GM19035 (cell line): ENCODE data around the gene NHEJ1.

Experiments
- ATAC-seq: cut with Tn5 transposase; IDR thresholded peaks from one replicate; pipeline ENCODE4 v1.9.1; 2021; ENCODE audit not compliant: unreplicated experiment

Gene NHEJ1

DNA sequence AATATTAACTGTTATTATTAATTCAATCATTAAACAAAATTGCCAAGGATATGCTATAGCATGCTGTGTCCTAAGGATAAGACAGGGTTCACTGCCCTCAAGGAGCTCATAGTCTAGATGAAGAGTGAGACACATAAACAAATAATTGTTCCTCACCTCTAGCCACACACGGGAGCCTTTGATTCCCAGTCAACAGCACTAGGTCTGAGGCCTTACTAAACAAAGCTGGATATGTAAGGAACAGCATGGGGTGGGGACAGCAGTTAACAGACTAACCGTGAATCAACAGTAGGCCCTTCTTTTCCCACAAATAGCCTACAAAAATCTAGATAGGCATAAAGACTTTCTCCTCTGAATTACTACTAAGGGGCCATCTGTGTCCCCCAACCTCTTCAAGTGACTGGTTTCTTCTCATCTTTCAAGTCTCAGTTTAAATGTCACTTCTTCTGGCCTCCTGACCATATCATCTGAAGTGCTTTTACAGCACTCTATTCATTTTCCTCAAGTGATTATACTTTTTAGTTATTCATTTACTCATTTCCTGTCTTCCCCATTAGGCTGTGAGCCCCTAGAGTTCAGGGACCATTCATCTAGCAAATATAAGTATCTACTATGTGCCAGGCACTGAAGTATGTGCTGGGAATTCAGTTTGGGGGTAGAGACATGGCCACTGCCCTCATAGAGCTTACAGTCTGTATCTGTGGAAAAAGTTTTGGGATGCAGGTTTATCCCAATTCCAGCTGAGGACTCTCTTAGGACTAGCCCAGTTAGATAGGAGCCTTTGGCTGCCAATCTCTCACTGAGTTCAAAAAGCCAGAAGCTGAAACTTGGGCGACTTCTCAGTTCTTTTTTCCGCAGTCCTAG lies 69.9 kb downstream of the NHEJ1 start:
- ATAC-seq: no peak

- no peak for ATAC-seq
Observed at GRCh38 chr2:219089330-219089729, 71.3 kb downstream of the NHEJ1 start.

- no peak for ATAC-seq
Observed at GRCh38 chr2:219087848-219088247, 72.8 kb downstream of the NHEJ1 start.

DNA sequence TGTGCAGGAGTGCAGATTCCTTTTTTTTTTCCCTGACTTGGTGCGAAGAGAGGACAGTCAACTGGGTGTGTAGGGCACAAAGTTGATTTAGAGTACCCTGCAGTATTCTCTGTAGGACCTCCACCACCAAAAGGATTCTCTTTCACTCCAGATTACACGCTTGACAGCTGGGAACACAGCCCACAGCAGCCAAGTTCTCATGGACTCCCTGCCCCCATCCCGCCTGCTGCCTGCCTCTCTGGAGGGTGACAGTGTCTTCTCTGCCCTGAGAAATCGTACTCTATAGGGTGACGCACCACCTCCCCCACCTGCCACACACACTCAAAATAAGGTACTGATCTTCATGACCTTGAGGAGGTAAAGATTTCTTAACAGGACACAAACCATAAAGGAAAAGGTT lies 73.3 kb downstream of the NHEJ1 start:
- ATAC-seq: no peak

GRCh38 chr2:219086196-219086595 lies 74.4 kb downstream of the NHEJ1 start:
- ATAC-seq: no peak

DNA sequence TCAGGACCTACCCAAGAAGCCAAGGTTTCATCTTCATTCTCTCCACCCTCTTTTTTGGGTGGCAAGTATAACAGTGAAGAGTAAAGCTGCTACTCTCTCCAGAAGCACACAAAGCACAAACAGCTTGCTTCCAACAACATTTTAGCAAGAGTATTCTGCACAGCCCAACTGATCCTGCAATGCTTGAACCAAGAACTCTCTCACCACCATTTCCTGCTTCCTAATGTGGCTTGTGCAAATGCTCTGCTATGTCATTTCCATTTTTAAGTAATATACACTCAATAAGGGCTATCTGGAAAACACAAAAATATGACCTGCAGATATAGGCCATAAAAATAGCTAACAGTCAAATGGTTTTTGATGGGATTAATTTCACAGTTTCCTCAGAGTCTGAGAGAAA lies 75.8 kb downstream of the NHEJ1 start:
- no peak for ATAC-seq

GRCh38 chr2:219082332-219082958 lies 78.2 kb downstream of the NHEJ1 start:
- no peak for ATAC-seq

DNA sequence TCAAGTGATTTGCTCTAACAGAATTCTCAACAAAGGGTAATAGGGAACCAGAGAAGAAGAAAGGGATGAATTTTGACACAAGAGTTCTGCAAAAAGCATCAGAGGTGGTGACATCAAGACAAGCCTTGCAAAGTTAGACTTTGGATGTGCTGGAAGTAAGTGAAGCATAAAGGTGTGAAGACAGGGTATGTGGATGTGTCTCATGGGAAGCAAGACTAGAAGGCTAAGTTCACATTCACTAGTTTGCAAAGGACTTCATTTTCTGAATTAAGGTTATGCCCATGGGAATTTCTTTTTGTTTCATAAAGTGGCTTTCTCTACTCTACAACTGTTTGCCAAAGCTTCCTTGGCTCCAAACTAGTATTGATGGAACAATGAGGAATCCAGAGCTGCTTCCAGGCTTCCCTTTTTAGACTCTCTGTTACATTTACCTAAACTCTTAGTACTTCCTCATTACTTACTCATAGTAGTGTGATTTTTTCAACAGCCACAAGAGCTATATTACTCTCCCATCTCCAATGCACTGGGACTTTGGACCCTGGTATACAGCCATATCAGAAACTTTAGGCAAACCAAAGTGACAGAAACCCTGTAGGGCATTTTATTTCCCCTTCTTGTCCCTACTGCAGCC lies 78.8 kb downstream of the NHEJ1 start:
- no peak for ATAC-seq

DNA sequence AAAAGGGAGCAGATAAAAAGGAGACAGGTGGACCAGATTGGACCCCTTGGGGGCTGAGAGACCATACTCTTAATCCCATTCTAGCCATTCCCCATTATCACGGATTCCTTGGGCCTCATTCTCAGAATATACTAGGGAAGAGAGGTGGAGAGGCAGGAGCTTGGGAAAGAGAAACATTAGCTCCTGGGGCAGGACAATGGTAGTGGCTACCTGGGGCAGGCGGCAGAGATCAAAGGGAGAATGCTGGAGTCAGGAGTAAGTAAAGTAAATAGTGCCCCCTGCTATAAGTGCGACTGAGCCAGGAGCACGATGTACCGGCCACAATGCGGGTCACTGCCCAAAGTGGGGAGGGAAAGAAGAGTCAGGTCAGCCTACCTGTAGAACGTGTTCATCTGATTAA lies 79.5 kb downstream of the NHEJ1 start:
- ATAC-seq: no peak

DNA sequence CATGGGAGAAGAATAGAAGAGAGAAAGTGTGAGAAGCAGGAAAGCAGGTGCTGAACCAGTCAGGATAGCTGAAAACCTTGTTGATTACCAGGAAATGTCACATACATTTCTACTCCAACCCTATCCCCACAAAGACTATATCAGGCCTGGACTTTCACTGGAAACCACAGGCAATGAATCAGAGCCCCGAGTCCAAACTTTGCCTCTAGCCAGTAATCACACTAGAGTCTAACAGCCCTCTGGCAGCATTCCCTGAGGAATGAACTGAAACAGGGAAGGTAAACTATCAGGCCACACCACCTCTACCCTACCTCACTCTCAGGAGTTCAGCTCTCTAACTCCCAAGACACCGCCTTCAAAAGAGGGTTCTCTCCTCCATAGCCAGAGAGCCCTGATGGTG lies 81.2 kb downstream of the NHEJ1 start:
- no peak for ATAC-seq

DNA sequence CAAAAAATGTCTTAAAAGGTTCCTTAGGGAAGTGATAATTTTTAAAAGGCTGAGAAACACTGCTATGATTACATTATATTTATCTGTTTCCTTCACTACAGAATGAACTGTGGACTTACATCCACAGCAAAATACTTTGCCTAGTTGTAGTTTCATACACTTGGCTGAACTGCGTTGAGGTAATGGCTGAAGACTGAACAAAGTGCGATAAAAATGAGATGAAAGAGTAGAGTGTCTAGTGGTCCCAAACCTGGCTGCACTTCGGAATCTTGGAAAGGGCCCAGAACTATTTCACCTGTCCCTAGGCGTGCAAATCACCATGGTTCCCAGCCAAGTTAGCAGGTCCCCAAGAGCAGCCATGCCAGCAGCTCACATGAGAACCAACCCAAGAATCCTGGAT lies 81.7 kb downstream of the NHEJ1 start:
- ATAC-seq: no peak

DNA sequence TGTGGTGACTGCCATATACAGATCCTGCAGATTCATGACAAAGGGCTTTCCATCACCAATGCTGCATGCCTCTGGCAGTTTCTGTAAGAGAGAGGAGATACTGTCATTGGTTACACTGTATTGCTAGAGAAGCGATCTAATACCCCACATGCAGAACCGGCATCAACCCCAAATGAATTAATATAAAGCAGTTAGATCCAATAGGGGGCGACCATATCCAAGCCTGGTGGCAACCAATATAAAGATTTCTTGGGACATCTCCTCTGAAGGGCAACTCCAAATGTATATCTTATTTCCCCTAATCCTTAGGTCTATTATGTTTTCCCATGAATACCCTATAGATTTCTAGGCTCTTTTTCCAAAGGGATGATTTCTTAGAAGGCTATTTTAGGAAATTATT lies 82.5 kb downstream of the NHEJ1 start:
- no peak for ATAC-seq

- no peak for ATAC-seq
Observed at GRCh38 chr2:219076253-219076652, 84.4 kb downstream of the NHEJ1 start.

DNA sequence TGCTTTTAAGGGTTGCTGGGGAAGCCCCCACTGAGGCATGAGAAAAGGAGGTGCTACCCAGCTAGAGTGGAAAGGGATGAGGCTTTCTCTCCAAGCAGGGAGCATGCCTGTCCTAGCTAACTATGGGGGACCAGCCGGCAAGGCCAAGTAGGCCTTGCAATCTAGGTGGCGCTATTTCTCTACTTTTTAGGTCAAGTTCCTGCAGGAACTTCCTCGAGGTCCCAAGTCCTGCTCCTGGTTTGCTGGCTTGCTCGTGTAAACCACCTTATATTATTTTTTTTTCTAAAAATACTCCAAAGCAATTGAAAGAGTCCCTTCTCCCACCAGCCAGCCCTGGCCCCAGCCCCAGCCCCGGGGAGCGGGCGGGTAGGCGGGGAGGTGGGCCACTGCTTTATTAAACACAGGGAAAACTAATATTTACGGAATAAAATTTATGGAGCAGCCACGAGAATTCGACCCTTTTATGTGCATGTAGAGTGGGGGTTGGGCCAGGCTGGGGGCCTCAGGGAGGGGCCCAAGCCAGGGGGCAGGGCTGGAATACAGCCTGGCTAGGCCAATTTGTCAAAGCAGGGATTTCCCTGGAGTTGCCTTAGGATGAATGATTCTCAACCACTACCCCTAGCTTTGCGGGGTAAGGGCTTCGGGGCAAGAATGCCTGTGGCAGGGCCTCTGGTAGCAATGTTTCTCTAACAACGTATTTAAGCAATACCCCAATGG lies 87.0 kb downstream of the NHEJ1 start:
- no peak for ATAC-seq

- no peak for ATAC-seq
Observed at GRCh38 chr2:219072741-219073250, 87.8 kb downstream of the NHEJ1 start.

GRCh38 chr2:219071131-219071816 lies 89.3 kb downstream of the NHEJ1 start:
- no peak for ATAC-seq

- ATAC-seq: no peak
Observed at GRCh38 chr2:219065484-219065883, 95.1 kb downstream of the NHEJ1 start.

DNA sequence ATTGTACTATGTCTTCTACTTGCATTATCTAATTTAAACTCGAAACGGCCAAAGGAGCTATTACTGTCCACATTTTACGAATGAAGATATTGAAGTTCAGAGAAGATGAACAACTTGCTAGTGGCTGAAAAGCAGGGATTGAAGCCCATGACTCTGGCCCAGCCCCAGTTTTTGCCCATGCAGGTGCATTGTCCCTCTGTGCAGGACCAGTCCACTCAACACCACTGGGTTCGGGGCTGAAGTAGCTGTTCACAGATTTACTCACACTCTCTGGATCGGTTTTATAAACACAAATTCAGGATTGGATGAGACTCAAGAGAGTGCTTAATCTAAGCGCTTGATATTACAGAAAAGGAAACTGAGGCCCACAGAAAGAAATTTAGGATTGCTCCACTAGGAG lies 98.5 kb downstream of the NHEJ1 start:
- no peak for ATAC-seq

GRCh38 chr2:219060821-219061791 lies 99.5 kb downstream of the NHEJ1 start, which contains the start of gene IHH:
IHH (minus strand) TSS chr2:219060921; CDS start chr2:219060467, 454 bp downstream.
- no peak for ATAC-seq
